Measurements from ENCODE around the gene SLC2A9. TPM values are rescaled to one million over a fixed set of nuclear protein-coding genes. Genes with fewer than 3 reads are reported as not detected.

Gene SLC2A9
- total RNA-seq, 1 experiment from 2014 or later: 1.8 TPM

DNA sequence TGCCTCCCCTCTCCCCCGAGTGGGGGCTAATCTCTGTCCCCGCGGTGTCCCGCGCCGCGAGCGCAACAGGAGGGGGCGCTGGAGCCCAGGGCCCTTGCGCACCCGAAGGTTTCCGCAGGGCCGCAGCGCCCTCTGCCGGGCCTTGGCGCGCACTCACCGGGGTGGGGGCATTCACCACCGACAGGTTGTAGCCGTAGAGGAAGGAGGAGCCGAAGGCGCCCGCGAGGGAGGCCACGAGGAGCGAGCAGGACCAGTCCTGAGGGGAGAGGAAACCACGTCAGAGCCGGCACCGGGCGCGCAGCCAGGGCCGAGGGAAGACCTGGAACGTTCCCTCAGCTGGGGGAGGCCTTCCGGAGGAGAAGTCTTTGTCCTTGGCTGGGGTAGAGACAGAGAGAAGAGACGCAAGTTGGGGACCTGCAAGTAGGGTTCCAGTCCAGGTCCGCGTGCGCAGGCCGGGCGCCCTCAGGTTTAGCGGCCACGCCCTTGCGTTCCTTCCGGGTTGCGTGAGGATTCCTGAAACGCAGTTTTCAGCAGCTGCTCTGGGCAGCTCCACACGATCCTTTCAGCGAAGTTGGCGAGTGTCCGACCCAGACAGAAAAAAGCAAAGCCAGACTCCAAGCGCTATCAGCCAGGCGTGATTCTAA, 2.4 kb downstream of the SLC2A9 start:
- Mint-ChIP-seq H3K36me3 (ENCODE audit: insufficient read depth, unreplicated experiment) (no peaks in the 10 kb centered on the region), H3K9me3 (ENCODE audit: low read depth, unreplicated experiment) (no peaks in the 10 kb centered on the region), H3K4me1 (ENCODE audit: low read depth, unreplicated experiment) (no peaks in the 10 kb centered on the region), H3K27me3 (ENCODE audit: unreplicated experiment) (peaks cover 6% of the 10 kb centered on the region), H3K4me3 (ENCODE audit: low read depth, unreplicated experiment) (peak overlapping the region; percentile 81), H3K27ac (ENCODE audit: unreplicated experiment) (peak overlapping the region; percentile 74)
- no TSS peak for BruUV-seq (replicated peaks)
- TF ChIP-seq, protein P1, sequence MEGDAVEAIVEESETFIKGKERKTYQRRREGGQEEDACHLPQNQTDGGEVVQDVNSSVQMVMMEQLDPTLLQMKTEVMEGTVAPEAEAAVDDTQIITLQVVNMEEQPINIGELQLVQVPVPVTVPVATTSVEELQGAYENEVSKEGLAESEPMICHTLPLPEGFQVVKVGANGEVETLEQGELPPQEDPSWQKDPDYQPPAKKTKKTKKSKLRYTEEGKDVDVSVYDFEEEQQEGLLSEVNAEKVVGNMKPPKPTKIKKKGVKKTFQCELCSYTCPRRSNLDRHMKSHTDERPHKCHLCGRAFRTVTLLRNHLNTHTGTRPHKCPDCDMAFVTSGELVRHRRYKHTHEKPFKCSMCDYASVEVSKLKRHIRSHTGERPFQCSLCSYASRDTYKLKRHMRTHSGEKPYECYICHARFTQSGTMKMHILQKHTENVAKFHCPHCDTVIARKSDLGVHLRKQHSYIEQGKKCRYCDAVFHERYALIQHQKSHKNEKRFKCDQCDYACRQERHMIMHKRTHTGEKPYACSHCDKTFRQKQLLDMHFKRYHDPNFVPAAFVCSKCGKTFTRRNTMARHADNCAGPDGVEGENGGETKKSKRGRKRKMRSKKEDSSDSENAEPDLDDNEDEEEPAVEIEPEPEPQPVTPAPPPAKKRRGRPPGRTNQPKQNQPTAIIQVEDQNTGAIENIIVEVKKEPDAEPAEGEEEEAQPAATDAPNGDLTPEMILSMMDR (IDR thresholded peaks at IDR 0.05; ENCODE audit: unreplicated experiment): peak; percentile 82
- peak; percentile 90 for DNase-seq
- CTCF ChIA-PET: interaction anchor here (0.9 kb wide), 1 partner anchor 14 kb away, joined by 3 read pairs; no protein-coding TSS in a partner anchor
- intact Hi-C loops (cut with micrococcal nuclease; ENCODE audit: unreplicated experiment): loop anchor here (5.0 to 10.0 kb wide), 3 partner anchors 43 to 524 kb away; no protein-coding TSS in a partner anchor

DNA sequence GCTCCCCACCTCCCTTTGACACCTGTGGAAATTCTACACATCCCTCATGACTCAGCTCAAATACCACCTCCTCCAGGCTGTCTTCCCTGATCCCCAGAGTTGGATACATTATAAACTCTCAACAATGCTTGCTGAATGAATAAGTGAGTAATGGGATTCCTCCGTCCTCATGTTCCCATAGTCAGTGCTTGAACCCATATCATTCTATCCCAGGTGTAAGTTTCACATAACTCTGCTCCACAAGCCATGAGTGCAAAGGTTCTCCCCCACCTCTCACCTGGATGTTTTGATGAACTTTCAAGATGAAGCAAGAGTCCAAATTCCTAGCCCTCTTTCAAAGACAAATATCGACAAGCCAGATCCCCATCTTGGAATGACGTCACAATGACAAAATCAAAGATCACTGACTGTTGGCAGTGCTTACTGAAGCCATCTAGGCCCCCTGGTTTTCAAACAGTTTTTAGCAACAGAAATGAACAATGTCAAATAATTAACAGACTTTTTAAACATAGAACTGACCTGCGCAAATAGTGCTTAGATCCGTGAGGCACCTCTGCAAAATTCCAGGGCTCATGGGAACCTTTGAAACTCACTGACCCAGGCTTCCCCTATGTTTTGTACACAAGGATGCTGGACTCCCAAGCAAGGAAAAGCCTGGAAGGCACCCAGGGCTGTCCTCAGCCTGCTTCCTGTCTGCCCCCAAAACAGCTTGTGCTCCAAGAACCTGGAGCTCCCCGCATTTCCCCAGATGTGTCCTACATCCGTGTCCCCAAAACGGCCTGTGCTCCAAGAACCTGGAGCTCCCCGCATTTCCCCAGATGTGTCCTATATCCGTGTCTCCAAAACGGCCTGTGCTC, 4.0 kb downstream of the SLC2A9 start:
- Mint-ChIP-seq H3K4me3 (ENCODE audit: low read depth, unreplicated experiment) (no peak overlapping the region), H3K27ac (ENCODE audit: unreplicated experiment) (no peak overlapping the region), H3K36me3 (ENCODE audit: insufficient read depth, unreplicated experiment) (no peaks in the 10 kb centered on the region), H3K9me3 (ENCODE audit: low read depth, unreplicated experiment) (no peaks in the 10 kb centered on the region), H3K4me1 (ENCODE audit: low read depth, unreplicated experiment) (no peaks in the 10 kb centered on the region), H3K27me3 (ENCODE audit: unreplicated experiment) (no peaks in the 10 kb centered on the region)
- DNase-seq: no peak
- TF ChIP-seq, protein P1 (IDR thresholded peaks at IDR 0.05; ENCODE audit: unreplicated experiment): no peak
- CTCF ChIA-PET: no interaction called here
- intact Hi-C loops (cut with micrococcal nuclease; ENCODE audit: unreplicated experiment): loop anchor here (5.0 to 10.0 kb wide), 3 partner anchors 45 to 522 kb away; no protein-coding TSS in a partner anchor
- BruUV-seq (replicated peaks): no TSS peak

DNA sequence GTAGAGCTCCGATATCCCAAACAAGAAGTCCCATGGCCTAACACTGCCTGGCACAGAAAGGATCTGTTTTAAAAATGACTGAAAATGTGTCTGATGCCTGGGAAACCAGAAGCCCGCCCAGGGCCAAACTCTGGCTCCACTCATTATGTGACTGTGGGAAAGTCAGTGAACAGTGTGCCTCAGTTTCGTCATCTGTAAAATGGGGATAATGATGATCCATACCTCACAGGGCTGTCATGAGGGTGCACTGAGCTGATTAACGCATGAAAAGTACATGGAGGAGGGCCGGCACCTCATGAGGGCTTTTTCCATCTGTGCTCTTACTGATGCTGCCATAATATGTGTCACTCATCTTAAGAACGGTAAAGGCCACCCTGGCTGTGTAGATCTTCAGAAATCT, 5.1 kb downstream of the SLC2A9 start:
- Mint-ChIP-seq H3K4me3 (ENCODE audit: low read depth, unreplicated experiment) (no peak overlapping the region), H3K9me3 (ENCODE audit: low read depth, unreplicated experiment) (no peaks in the 10 kb centered on the region), H3K36me3 (ENCODE audit: insufficient read depth, unreplicated experiment) (no peaks in the 10 kb centered on the region), H3K27me3 (ENCODE audit: unreplicated experiment) (no peaks in the 10 kb centered on the region), H3K27ac (ENCODE audit: unreplicated experiment) (no peak overlapping the region), H3K4me1 (ENCODE audit: low read depth, unreplicated experiment) (no peaks in the 10 kb centered on the region)
- BruUV-seq (replicated peaks): no TSS peak
- DNase-seq: no peak
- TF ChIP-seq, protein P1 (IDR thresholded peaks at IDR 0.05; ENCODE audit: unreplicated experiment): no peak
- intact Hi-C loops (cut with micrococcal nuclease; ENCODE audit: unreplicated experiment): loop anchor here (5.0 to 10.0 kb wide), 3 partner anchors 46 to 521 kb away; no protein-coding TSS in a partner anchor
- CTCF ChIA-PET: interaction anchor here (1.5 kb wide), 1 partner anchor 9 kb away, joined by 8 read pairs; no protein-coding TSS in a partner anchor

DNA sequence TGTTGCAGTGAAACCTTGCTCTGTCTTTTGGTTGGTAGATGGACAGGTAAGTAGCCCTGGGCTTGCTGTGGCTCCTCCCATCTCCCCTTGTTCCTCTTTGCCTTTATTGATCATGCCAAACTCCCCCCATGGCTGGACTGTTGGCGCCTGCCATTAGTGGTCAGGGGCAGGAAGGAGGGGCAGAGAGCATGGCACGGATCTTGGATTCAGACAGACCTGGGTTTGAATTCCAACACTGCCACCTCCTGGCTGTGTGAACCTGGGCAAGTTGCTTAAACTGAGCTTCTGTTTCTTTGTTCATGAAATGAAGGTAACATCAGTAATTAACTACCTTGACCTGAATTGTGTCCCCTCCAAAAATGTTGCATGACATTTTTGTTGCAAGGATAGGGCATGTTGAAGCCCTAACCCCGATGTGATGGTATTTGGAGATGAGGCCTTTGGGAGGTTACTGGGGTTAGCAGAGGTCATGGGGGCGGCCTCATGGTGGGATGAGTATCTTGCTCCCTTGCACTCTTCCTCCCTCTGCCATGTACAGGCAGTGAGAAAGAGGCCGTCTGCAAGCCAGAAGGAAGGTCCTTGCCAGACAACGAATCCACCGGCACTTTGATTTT, 6.0 kb downstream of the SLC2A9 start:
- CTCF ChIA-PET: interaction anchor here (0.6 to 2.5 kb wide), 13 partner anchors 8 to 1084 kb away, joined by 3 to 15 read pairs (median 4); no protein-coding TSS in a partner anchor
- DNase-seq: peak; percentile 59
- no peaks in the 10 kb centered on the region for H3K27me3 Mint-ChIP-seq (ENCODE audit: unreplicated experiment)
- intact Hi-C loops (cut with micrococcal nuclease; ENCODE audit: unreplicated experiment): loop anchor here (1.0 to 10.0 kb wide), 5 partner anchors 47 to 520 kb away; no protein-coding TSS in a partner anchor
- TF ChIP-seq, protein P1 (IDR thresholded peaks at IDR 0.05; ENCODE audit: unreplicated experiment): peak; percentile 56
- no peaks in the 10 kb centered on the region for H3K4me1 Mint-ChIP-seq (ENCODE audit: low read depth, unreplicated experiment)
- no peak overlapping the region for H3K4me3 Mint-ChIP-seq (ENCODE audit: low read depth, unreplicated experiment)
- no peaks in the 10 kb centered on the region for H3K9me3 Mint-ChIP-seq (ENCODE audit: low read depth, unreplicated experiment)
- no peaks in the 10 kb centered on the region for H3K36me3 Mint-ChIP-seq (ENCODE audit: insufficient read depth, unreplicated experiment)
- H3K27ac Mint-ChIP-seq (ENCODE audit: unreplicated experiment): no peak overlapping the region
- no TSS peak for BruUV-seq (replicated peaks)

Measured in Calu3 (cell line).